C4-2B (cell line): ENCODE data around the gene GDAP2.

Experiments
- ZFX ChIP-seq: fragments of 450-650 bp; IDR thresholded peaks from 2 replicates; pipeline ENCODE4 v1.6.1; 2017
- TF ChIP-seq, protein P1 (sequence below): fragments of 450-650 bp; conservative IDR thresholded peaks from 2 replicates; pipeline ENCODE4 v1.5.1; 2017; ENCODE audit warnings: mild to moderate bottlenecking

DNA sequence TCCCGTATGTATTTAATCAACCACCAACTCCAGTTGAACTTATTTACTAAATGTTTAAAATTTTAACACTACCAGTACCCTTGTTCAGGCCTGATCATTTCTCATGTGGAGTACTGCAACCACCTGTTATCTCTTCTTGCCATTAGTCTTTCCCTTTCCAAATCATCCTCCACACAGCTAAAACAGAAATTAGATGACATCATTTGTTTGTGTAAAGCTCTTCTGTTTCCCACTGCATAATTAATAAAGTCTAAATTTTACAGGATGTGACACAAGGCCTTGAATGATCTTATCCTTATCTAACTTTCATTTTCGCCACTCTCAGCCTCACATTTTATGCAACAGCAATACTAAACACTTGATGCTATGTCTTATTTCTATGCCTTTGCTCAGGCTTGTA, 24.4 kb downstream of the GDAP2 start:
- TF ChIP-seq, protein P1, sequence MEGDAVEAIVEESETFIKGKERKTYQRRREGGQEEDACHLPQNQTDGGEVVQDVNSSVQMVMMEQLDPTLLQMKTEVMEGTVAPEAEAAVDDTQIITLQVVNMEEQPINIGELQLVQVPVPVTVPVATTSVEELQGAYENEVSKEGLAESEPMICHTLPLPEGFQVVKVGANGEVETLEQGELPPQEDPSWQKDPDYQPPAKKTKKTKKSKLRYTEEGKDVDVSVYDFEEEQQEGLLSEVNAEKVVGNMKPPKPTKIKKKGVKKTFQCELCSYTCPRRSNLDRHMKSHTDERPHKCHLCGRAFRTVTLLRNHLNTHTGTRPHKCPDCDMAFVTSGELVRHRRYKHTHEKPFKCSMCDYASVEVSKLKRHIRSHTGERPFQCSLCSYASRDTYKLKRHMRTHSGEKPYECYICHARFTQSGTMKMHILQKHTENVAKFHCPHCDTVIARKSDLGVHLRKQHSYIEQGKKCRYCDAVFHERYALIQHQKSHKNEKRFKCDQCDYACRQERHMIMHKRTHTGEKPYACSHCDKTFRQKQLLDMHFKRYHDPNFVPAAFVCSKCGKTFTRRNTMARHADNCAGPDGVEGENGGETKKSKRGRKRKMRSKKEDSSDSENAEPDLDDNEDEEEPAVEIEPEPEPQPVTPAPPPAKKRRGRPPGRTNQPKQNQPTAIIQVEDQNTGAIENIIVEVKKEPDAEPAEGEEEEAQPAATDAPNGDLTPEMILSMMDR = no peak
- no peak for TF ChIP-seq ZFX
